Ureter (tissue), 1 donor: Measurements from ENCODE around the gene CLN3. TPM values are rescaled to one million over a fixed set of nuclear protein-coding genes. Genes with fewer than 3 reads are reported as not detected.
"Not testable (repeated sequence)": the region's sequence is repeated elsewhere in the genome, so short reads cannot be mapped to it uniquely, and the experiment has no call there.

ENCODE experiments used
- DNase-seq: peaks from one replicate; pipeline ENCODE4 v3.0.0-alpha.2; 2020; ENCODE audit warnings: low spot score
- total RNA-seq: library from RNA; stranded (reverse); gene quantifications from one replicate; pipeline ENCODE4 v1.2.4, GENCODE V29; 2023
- donor health status: DM: yes; HTN: yes; CAD: no.

Gene CLN3
- total RNA-seq, 1 donor from 2014 or later, result 47.0 TPM

GRCh38 chr16:28494121-28494851, 2.4 kb upstream of the CLN3 start, which contains the start of gene APOBR:
Gene APOBR (plus strand): TSS chr16:28494643. CDS start chr16:28494682, 39 bp downstream.
- peak; percentile 63 for DNase-seq

GRCh38 chr16:28492511-28492910, 637 bp upstream of the CLN3 start:
- DNase-seq, result no peak

DNA sequence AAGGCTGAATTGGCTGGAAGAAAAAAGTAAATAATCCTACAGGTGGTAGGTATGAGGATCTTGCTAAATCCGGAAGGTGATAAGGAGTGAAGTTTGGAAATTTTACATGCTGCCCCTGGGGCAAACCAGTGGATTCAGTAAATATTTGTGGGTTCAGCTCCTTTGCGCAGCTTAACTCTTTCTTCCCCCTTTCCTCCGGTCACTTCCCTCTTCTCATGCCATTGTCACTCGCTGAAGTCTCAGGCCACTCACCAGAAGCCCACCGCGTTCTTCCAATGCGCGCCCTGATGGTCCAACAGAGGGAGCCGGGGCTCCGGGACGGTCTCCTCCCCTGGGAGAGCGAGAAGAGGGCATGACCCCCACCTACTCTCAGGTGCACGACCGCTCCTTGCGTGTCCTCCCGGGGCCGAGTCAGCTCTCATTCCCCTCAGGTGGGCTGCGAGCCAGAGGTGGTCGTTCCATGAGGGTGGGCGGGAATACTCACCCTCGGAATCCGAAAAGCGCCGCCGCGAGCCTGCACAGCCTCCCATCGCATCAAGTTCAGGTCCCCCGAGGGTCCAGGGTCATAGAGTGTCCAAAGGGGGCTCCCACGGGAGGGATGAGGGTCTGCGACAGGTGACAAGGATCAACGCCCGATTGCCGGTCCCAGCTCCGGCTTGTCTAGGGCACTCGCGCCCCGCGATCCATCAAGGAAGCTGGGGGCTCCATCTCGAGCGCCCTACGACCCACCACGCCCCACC, 474 bp downstream of the CLN3 start:
- no peak for DNase-seq

GRCh38 chr16:28486266-28486665, 5.6 kb downstream of the CLN3 start:
- no peak for DNase-seq

DNA sequence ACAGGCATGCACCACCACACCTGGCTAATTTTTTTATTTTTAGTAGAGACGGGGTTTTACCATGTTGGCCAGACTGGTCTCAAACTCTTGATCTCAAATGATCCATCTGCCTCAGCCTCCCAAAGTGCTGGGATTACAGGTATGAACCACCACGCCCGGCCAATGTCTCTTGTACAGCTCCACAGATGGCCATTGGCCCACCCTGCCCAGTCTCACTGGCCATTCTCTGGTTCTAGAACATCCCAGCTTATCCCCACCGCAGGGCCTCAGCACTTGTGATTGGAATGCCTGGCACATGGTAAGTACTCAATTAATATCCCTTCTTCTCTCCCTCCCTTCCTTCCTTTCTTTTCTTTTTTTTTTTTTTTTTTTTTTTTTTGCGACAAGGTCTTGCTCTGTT, 8.5 kb downstream of the CLN3 start:
- not testable (repeated sequence) for DNase-seq

DNA sequence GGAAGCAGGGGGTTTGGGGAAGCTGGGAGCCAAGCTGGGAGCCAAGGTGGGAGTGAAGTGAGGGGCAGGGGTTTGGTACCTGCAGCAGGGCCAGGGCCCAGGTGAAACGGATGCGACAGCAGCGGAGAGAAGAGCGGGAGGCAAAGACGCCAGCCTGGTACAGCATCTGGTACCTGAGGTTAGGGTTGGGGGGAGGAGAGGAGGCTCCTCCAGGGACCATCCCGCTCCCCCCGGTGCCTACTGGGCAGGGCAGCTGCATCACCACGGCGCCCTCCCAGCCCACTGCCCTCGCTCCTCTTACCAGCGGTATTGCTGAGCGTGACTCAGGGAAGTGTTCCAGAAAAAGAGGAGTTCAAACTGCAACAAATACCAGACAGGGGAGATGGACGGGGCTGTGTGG, 9.8 kb downstream of the CLN3 start:
- no peak for DNase-seq

GRCh38 chr16:28478506-28479180, 13.2 kb downstream of the CLN3 start:
- DNase-seq, result no peak

DNA sequence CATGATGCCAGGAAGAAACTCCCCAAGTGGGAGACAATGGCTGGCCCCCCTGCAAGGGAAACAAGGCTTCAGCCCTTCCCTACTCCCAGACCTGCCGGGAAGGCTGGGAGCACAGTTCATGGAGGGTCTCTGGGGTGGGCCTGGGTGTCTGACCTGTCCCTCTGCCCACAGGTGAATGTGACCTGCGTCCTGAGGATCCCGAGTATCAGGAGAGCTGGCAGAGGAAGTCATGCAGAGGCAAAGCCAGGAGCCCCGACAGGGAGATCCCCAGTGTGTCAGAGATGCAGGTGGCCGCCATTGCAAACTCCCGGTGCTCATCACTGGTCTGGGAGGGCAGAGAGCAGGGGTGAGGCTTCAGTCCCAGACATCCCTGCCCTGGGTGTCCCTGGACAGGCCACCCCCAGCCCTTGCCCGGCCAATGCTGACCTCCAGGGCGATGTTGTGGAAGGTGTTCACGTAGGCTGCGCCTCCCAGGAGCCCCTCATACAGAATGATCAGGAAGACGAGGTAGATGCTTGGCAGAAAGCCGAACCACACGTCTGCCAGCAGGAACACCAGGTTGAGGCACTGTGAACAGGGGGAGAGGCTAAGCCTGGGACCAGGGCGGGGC, 14.5 kb downstream of the CLN3 start:
- no peak for DNase-seq

DNA sequence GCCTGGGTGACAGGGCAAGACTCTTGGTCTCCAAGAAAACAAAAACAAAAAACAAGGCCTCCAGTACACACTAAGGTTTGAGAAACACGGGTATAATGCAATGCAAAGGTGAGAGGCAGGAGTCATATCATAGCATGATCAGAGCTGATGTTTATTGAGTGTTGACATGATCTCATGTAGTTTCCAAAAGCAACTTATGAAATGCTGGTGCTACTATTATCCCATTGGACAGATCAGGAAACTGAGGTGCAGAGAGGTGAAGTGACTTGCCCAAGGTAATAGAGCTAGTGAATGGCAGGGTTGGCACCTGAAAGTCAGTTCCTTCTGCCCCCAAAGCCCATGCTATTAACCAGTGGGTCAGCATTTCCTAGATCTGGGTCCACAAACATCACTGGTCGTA, 16.7 kb downstream of the CLN3 start:
- no peak for DNase-seq

- no peak for DNase-seq
Observed at GRCh38 chr16:28473714-28474265, 18.1 kb downstream of the CLN3 start.

- not testable (repeated sequence) for DNase-seq
Observed at GRCh38 chr16:28447081-28447480, 44.8 kb downstream of the CLN3 start.

- not testable (repeated sequence) for DNase-seq
Observed at GRCh38 chr16:28446388-28446787, 45.5 kb downstream of the CLN3 start.

- not testable (repeated sequence) for DNase-seq
Observed at GRCh38 chr16:28443943-28444342, 47.9 kb downstream of the CLN3 start.

DNA sequence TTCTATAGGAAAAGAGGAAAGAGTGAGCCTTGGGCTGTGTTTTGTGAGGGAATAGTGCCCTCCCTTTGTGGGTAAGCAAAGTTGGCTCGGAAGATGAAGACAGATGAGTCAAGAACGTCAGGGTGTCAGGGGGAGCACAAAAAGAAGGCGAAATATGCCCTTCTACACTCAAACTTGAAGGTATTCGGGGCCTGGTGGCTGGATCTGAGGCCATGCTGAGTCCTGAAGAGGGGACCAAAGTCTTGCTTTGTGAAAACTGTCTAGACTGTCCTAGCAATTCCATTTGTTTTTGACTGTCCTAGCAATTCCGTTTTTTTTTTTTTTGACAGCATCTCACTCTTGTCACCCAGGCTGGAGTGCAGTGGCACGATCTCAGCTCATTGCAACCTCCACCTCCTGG, 53.0 kb downstream of the CLN3 start:
- DNase-seq, result not testable (repeated sequence)

DNA sequence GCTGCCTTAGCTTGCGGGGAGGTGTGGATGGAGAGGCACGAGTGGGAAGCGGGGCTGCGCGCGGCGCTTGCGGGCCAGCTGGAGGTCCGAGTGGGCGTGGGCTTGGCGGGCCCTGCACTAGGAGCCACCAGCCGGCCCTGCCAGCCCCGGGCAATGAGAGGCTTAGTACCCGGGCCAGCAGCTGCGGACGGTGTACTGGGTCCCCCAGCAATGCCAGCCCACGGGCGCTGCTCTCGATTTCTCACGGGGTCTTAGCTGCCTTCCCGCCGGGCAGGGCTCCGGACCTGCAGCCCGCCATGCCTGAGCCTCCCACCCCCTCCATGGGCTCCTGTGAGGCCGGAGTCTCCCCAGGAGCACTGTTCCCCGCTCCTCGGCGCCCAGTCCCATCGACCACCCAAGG, 56.5 kb downstream of the CLN3 start:
- not testable (repeated sequence) for DNase-seq

Other genes with a start within 250 kb of the CLN3 start
- 0.49 TPM for gene SBK1, start 199.5 kb downstream of the CLN3 start, total RNA-seq
- gene NPIPB6, start 128.6 kb downstream of the CLN3 start, total RNA-seq, result 7.2 TPM
- gene EIF3CL, start 88.2 kb downstream of the CLN3 start, total RNA-seq, result 88.3 TPM
- gene NPIPB7, start 19.7 kb downstream of the CLN3 start, total RNA-seq, result not detected
- gene APOBR, start 2.6 kb upstream of the CLN3 start, total RNA-seq, result 11.0 TPM
- gene IL27, start 14.8 kb upstream of the CLN3 start, total RNA-seq, result not detected
- 127 TPM for gene NUPR1, start 46.9 kb upstream of the CLN3 start, total RNA-seq
- 38.3 TPM for gene SGF29, start 61.8 kb upstream of the CLN3 start, total RNA-seq
- gene SULT1A2, start 105.0 kb upstream of the CLN3 start, total RNA-seq, result 2.9 TPM
- gene SULT1A1, start 118.0 kb upstream of the CLN3 start, total RNA-seq, result 20.6 TPM
- gene NPIPB8, start 146.0 kb upstream of the CLN3 start, total RNA-seq, result 4.4 TPM
- 435 TPM for gene EIF3C, start 219.4 kb upstream of the CLN3 start, total RNA-seq